Endometrial microvascular endothelial cells (primary cell): Measurements from ENCODE around the gene TM9SF4. TPM values are rescaled to one million over a fixed set of nuclear protein-coding genes. Genes with fewer than 3 reads are reported as not detected.
"Not testable (repeated sequence)": the region's sequence is repeated elsewhere in the genome, so short reads cannot be mapped to it uniquely, and the experiment has no call there.

Source experiments
- in situ Hi-C: cut with HindIII; loops from 2 replicates; pipeline ENCODE4 v1.10.0; 2017; ENCODE audit warnings: low sequenced_read_pairs, low pct_unique_long_range_greater_than_20kb; ENCODE audit errors: inconsistent ontology term
- total RNA-seq: library from RNA; depleted of rRNA; stranded (reverse); fragments of >200 nt; gene quantifications from one replicate; pipeline ENCODE4 v1.2.3, GENCODE V29; 2015; ENCODE audit errors: inconsistent ontology term

The TM9SF4 gene
- total RNA-seq, 1 donor from 2014 or later, result 48.2 TPM

GRCh38 chr20:32179515-32179914, 70.0 kb downstream of the TM9SF4 start:
- in situ Hi-C loops, result no loop called here

- in situ Hi-C loops, result no loop called here
These were observed 70.4 kb downstream of the TM9SF4 start for GRCh38 chr20:32179934-32180333.

- in situ Hi-C loops, result no loop called here
These were observed 72.1 kb downstream of the TM9SF4 start for GRCh38 chr20:32181606-32182005.

GRCh38 chr20:32183947-32184635, 74.6 kb downstream of the TM9SF4 start:
- in situ Hi-C loops, result no loop called here

- in situ Hi-C loops, result no loop called here
These were observed 75.6 kb downstream of the TM9SF4 start for GRCh38 chr20:32184961-32185603.

GRCh38 chr20:32186506-32186905, 77.0 kb downstream of the TM9SF4 start:
- in situ Hi-C loops, result no loop called here

GRCh38 chr20:32188376-32189122, 79.0 kb downstream of the TM9SF4 start:
- in situ Hi-C loops, result no loop called here

- in situ Hi-C loops, result no loop called here
These were observed 79.6 kb downstream of the TM9SF4 start for GRCh38 chr20:32189123-32189410.

- in situ Hi-C loops, result no loop called here
These were observed 80.4 kb downstream of the TM9SF4 start for GRCh38 chr20:32189691-32190615.

GRCh38 chr20:32190616-32191415, 81.3 kb downstream of the TM9SF4 start:
- in situ Hi-C loops, result no loop called here

- in situ Hi-C loops, result no loop called here
These were observed 81.9 kb downstream of the TM9SF4 start for GRCh38 chr20:32191422-32191821.

- in situ Hi-C loops, result no loop called here
These were observed 82.4 kb downstream of the TM9SF4 start for GRCh38 chr20:32191873-32192272.

GRCh38 chr20:32192698-32193097, 83.2 kb downstream of the TM9SF4 start:
- in situ Hi-C loops, result no loop called here

- in situ Hi-C loops, result not testable (repeated sequence)
These were observed 83.8 kb downstream of the TM9SF4 start for GRCh38 chr20:32193336-32193735.

- in situ Hi-C loops, result no loop called here
These were observed 84.5 kb downstream of the TM9SF4 start for GRCh38 chr20:32193996-32194395.

- in situ Hi-C loops, result no loop called here
These were observed 86.1 kb downstream of the TM9SF4 start for GRCh38 chr20:32195581-32195980.

GRCh38 chr20:32196613-32197012, 87.1 kb downstream of the TM9SF4 start:
- in situ Hi-C loops, result not testable (repeated sequence)

GRCh38 chr20:32197136-32197535, 87.6 kb downstream of the TM9SF4 start:
- in situ Hi-C loops, result not testable (repeated sequence)
